ENCODE results near the gene TOX2. TPM values are rescaled to one million over a fixed set of nuclear protein-coding genes. Genes with fewer than 3 reads are reported as not detected.

TOX2 gene
- total RNA-seq, 1 donor from 2014 or later: 5.0 TPM

DNA sequence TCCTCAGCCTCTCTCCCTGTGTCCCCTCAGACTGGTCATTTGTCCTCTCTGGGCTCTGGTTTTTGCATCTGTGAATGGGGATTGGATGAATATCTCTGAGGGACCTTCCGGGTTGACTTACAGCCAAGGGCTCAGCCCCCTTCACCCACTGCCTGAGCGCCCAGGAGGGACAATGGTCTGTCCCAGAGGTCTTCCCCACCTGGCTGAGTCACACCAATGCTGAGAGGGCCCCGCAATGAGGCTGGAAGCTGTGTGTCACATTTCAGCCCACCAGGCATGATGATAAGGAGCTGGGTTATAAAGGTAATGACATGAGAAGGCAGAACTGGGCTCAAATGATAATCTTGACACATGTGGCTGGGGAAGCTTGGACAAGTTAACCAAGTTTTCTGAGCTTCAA lies 70.5 kb downstream of the TOX2 start:
- H3K4me1 Mint-ChIP-seq (ENCODE audit: unreplicated experiment): peaks cover 25% of the 10 kb centered on the region
- H3K27me3 Mint-ChIP-seq (ENCODE audit: unreplicated experiment): peaks cover 8% of the 10 kb centered on the region
- no peak for TF ChIP-seq CTCF (IDR thresholded peaks at IDR 0.05; ENCODE audit: unreplicated experiment)
- no peaks in the 10 kb centered on the region for H3K36me3 Mint-ChIP-seq (ENCODE audit: low read depth, unreplicated experiment)
- no peaks in the 10 kb centered on the region for H3K9me3 Mint-ChIP-seq (ENCODE audit: unreplicated experiment)
- no peak overlapping the region for H3K4me3 Mint-ChIP-seq (ENCODE audit: unreplicated experiment)
- H3K27ac Mint-ChIP-seq (ENCODE audit: unreplicated experiment): peak overlapping the region; percentile 45
- no peak for DNase-seq (ENCODE audit: low spot score)

DNA sequence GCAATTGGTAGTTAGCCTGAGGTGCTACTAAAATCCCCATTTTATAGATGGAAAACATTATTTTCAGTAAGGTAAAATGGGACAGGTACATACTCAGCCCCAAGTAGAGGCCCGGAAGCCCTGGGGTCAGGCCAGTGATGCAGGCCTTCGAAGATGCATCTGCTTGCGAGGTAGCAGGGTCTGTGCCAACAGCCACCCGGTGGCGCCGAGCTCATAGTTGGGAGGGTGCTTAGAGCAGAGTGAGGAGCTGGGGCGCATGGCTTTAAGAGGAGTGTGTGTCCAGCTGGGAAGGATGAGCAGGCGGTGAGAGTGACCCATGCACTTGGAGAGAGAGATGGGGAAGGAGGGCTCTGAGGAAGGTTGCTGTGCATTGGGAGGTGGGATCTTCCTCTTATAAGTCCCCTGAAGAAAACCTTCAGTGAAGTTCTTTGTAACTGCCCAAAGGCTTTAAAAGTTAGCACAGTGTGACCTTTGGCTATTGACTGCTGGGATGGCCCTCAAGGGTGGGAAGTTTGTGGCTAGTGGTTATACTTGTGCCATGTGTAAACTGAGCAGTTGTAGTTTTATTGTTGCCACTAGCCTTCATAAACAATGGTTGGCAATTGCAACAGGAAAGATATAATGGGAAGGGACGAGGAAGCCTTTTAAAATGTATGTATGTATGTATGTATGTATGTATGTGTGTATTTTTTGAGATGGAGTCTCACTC lies 71.1 kb downstream of the TOX2 start:
- H3K4me1 Mint-ChIP-seq (ENCODE audit: unreplicated experiment): peaks cover 25% of the 10 kb centered on the region
- no peak overlapping the region for H3K4me3 Mint-ChIP-seq (ENCODE audit: unreplicated experiment)
- H3K36me3 Mint-ChIP-seq (ENCODE audit: low read depth, unreplicated experiment): no peaks in the 10 kb centered on the region
- no peak for TF ChIP-seq CTCF (IDR thresholded peaks at IDR 0.05; ENCODE audit: unreplicated experiment)
- no peak for DNase-seq (ENCODE audit: low spot score)
- no peak overlapping the region for H3K27ac Mint-ChIP-seq (ENCODE audit: unreplicated experiment)
- peaks cover 9% of the 10 kb centered on the region for H3K27me3 Mint-ChIP-seq (ENCODE audit: unreplicated experiment)
- H3K9me3 Mint-ChIP-seq (ENCODE audit: unreplicated experiment): no peaks in the 10 kb centered on the region

DNA sequence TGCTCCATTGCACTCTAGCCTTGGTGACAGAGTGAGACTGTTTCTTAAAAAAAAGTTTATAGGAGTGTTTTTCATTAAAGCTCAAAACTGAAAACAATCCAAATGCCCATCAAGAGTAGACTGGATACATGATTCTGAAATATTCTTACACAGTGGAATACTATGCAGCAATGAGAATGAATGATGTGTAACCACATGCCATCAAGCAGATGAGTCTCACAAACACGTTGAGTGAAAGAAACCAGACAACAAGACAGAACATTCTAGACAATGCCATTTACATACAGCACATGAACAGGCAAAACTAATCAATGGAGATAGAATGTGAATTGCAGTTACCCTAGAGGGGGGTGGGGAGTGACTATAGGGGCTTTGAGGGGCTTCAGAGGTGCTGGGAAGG lies 72.4 kb downstream of the TOX2 start:
- Mint-ChIP-seq H3K27ac (ENCODE audit: unreplicated experiment) (no peak overlapping the region), H3K36me3 (ENCODE audit: low read depth, unreplicated experiment) (no peaks in the 10 kb centered on the region), H3K4me1 (ENCODE audit: unreplicated experiment) (peaks cover 25% of the 10 kb centered on the region), H3K9me3 (ENCODE audit: unreplicated experiment) (no peaks in the 10 kb centered on the region), H3K27me3 (ENCODE audit: unreplicated experiment) (peaks cover 9% of the 10 kb centered on the region), H3K4me3 (ENCODE audit: unreplicated experiment) (no peak overlapping the region)
- DNase-seq (ENCODE audit: low spot score): no peak
- no peak for TF ChIP-seq CTCF (IDR thresholded peaks at IDR 0.05; ENCODE audit: unreplicated experiment)

DNA sequence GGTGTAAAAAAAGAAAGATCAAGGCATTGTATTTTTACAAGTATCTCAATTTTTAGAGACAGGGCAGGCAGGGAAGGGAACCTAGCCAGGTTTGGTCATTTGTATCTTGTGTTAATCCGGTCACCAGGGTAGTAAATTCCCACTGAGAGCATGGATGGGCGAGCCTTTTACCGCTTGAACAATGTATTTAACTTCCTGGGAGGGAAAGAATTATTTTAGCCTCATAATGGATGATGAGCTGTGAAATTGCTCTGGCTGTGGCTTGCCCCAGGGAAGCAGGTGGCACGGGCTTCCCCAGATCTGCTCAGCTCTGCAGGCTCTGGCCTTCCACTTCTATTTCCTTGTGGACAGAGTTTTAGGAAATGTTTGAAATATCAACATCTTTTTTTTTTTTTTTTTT lies 72.9 kb downstream of the TOX2 start:
- H3K9me3 Mint-ChIP-seq (ENCODE audit: unreplicated experiment): no peaks in the 10 kb centered on the region
- no peak overlapping the region for H3K4me3 Mint-ChIP-seq (ENCODE audit: unreplicated experiment)
- H3K36me3 Mint-ChIP-seq (ENCODE audit: low read depth, unreplicated experiment): no peaks in the 10 kb centered on the region
- DNase-seq (ENCODE audit: low spot score): no peak
- peaks cover 23% of the 10 kb centered on the region for H3K4me1 Mint-ChIP-seq (ENCODE audit: unreplicated experiment)
- TF ChIP-seq CTCF (IDR thresholded peaks at IDR 0.05; ENCODE audit: unreplicated experiment): no peak
- H3K27ac Mint-ChIP-seq (ENCODE audit: unreplicated experiment): no peak overlapping the region
- H3K27me3 Mint-ChIP-seq (ENCODE audit: unreplicated experiment): peaks cover 7% of the 10 kb centered on the region

GRCh38 chr20:43988451-43988850 lies 73.8 kb downstream of the TOX2 start:
- Mint-ChIP-seq H3K36me3 (ENCODE audit: low read depth, unreplicated experiment) (no peaks in the 10 kb centered on the region), H3K27ac (ENCODE audit: unreplicated experiment) (no peak overlapping the region), H3K4me1 (ENCODE audit: unreplicated experiment) (peaks cover 23% of the 10 kb centered on the region), H3K9me3 (ENCODE audit: unreplicated experiment) (no peaks in the 10 kb centered on the region), H3K4me3 (ENCODE audit: unreplicated experiment) (no peak overlapping the region), H3K27me3 (ENCODE audit: unreplicated experiment) (peaks cover 4% of the 10 kb centered on the region)
- no peak for TF ChIP-seq CTCF (IDR thresholded peaks at IDR 0.05; ENCODE audit: unreplicated experiment)
- DNase-seq (ENCODE audit: low spot score): no peak

Measured in endothelial cell (in vitro differentiated cells).